HepG2 (cell line): ENCODE results near the gene HNRNPR. TPM values are rescaled to one million over a fixed set of nuclear protein-coding genes. Genes with fewer than 3 reads are reported as not detected.
A peak's percentile ranks its signal among the peaks of the same experiment; 100 is the strongest.

Experiments used
- AFF4 ChIP-seq: sonication (generic); formaldehyde crosslinking; IDR thresholded peaks from 2 replicates; pipeline ENCODE4 v1.4.0; 2020; ENCODE audit warnings: missing genetic modification reagents
- ERF ChIP-seq: IDR thresholded peaks from 2 replicates; pipeline ENCODE4 v1.6.1; 2018; ENCODE audit warnings: missing biosample characterization, missing genetic modification reagents
- HNF1A ChIP-seq, 2 experiments: sonication (generic) in 1 of 2; formaldehyde crosslinking in 1 of 2; IDR thresholded peaks; 2 replicates each; pipeline versions ENCODE4 v1.4.0 to v1.6.1; 2016 to 2020; ENCODE audit warnings: borderline replicate concordance in 1 of 2, low read depth in 1 of 2, mild to moderate bottlenecking in 1 of 2, missing genetic modification reagents in 1 of 2
- RAD21 ChIP-seq: fragments of 450-650 bp; formaldehyde crosslinking; IDR thresholded peaks from 2 replicates; pipeline ENCODE4 v1.5.0; 2020; ENCODE audit warnings: mild to moderate bottlenecking
- SIN3B ChIP-seq: fragments of 150-350 bp; IDR thresholded peaks from 2 replicates; pipeline ENCODE4 v1.6.1; 2014; ENCODE audit warnings: low read length
- XRCC5 ChIP-seq: fragments of 200-400 bp; formaldehyde crosslinking; optimal IDR thresholded peaks from 2 replicates; pipeline ENCODE3; 2017; ENCODE audit warnings: mild to moderate bottlenecking, low read length
- ZBTB40 ChIP-seq, 2 experiments: fragments of 450-650 bp in 1 of 2; sonication (generic) in 1 of 2; formaldehyde crosslinking in 1 of 2; IDR thresholded peaks; 2 replicates each; pipeline versions ENCODE4 v1.6.1 to v1.8.0; 2016 to 2022; ENCODE audit warnings: antibody characterized with exemption in 1 of 2, mild to moderate bottlenecking in 1 of 2, missing genetic modification reagents in 1 of 2
- ZNF224 ChIP-seq: sonication (generic); formaldehyde crosslinking; IDR thresholded peaks from 2 replicates; pipeline ENCODE4 v1.5.0; 2020; ENCODE audit warnings: mild to moderate bottlenecking, missing genetic modification reagents
- ZNF879 ChIP-seq: sonication (generic); formaldehyde crosslinking; IDR thresholded peaks from 2 replicates; pipeline ENCODE4 v1.8.1; 2023; ENCODE audit warnings: missing genetic modification reagents
- polyA plus RNA-seq, 8 experiments: library from polyadenylated mRNA; depleted of rRNA in 3 of 8; stranded (reverse) in 7 of 8; unstranded in 1 of 8; fragments of >200 nt; fragmentation: Illumina TruSeq in 4 of 8; extraction: Trizol in 4 of 8; gene quantifications; 2 replicates each; pipeline versions ENCODE4 v1.2.1 to v1.2.3, GENCODE V29; 2011 to 2016; ENCODE audit warnings: low read depth in 4 of 8, missing spikeins in 1 of 8, mixed read lengths in 1 of 8; ENCODE audit not compliant: insufficient read depth in 1 of 8
- total RNA-seq, 5 experiments: library from RNA; depleted of rRNA; stranded (reverse); fragments of >200 nt; fragmentation: Illumina TruSeq; extraction: Trizol; gene quantifications; 2 replicates each; pipeline ENCODE4 v1.2.3, GENCODE V29; 2016; ENCODE audit warnings: low read depth in 1 of 5

Gene HNRNPR
- total and polyA plus RNA-seq, 2 of the 13 experiments (the other 11 are each of a cell fraction or from before 2014, with no cell fraction given), result 133 to 216 TPM

- TF ChIP-seq HNF1A (IDR thresholded peaks at IDR 0.05; ENCODE audit: low read depth), result no peak
- no peak for TF ChIP-seq HNF1A (CRISPR knock-in tag; IDR thresholded peaks at IDR 0.05; ENCODE audit: borderline replicate concordance)
- TF ChIP-seq XRCC5, result peak; percentile 66
- peak; percentile 29; the same call in 1 of the 2 replicates for TF ChIP-seq AFF4 (CRISPR knock-in tag)
- no peak for TF ChIP-seq RAD21 (CRISPR knock-in tag)
- TF ChIP-seq ERF (CRISPR knock-in tag), result 0 out of 2 replicates have a peak, but pooled peaks have one; percentile 41
- TF ChIP-seq ZBTB40 (IDR thresholded peaks at IDR 0.05), result no peak
- peak; percentile 52; the same call in 1 of the 2 replicates for TF ChIP-seq ZBTB40 (CRISPR knock-in tag; IDR thresholded peaks at IDR 0.05)
- TF ChIP-seq ZNF879 (CRISPR knock-in tag), result no peak
- no peak for TF ChIP-seq SIN3B
- TF ChIP-seq ZNF224 (CRISPR knock-in tag), result no peak
These were observed at the start of gene HNRNPR (continued) for GRCh38 chr1:23344111-23344986.
